ENCODE measurements around the gene PHACTR1. TPM values are rescaled to one million over a fixed set of nuclear protein-coding genes. Genes with fewer than 3 reads are reported as not detected.

The PHACTR1 gene
- total and polyA plus RNA-seq, 2 of the 4 experiments (the other 2 are of a cell fraction): not detected

DNA sequence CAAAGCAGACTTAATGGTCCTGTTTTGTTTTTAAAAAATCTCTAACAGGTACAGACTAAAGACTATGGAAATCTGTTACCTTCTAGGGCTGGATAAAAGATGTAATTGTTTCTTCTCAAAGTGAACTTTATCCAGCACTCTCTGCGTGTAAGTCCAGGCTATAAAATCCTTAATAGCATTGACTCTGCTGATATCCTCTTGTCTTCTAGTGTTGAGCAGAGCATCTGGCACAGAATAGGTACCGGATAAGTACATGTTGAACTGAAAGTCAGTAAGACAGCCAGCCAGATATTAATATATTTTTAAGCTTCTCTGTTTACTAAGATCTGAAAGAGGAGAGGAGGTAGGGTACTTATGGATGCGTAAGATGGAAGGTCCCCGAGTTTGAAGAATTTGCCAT is 349.5 kb downstream of the PHACTR1 start:
- POLR2A ChIA-PET (ENCODE audit: unreplicated experiment): no interaction called here
- Histone ChIP-seq H3K9ac (ENCODE audit: low read depth, low read length) (no peak overlapping the region), H3K79me1 (ENCODE audit: low read depth in 1 of 2, low read length in 2 of 2) (no peaks in the 10 kb centered on the region), H4K91ac (ENCODE audit: insufficient read depth, low read depth, low read length) (no peak overlapping the region), H3K14ac (replicated peaks; ENCODE audit: low read depth, low read length) (no peak overlapping the region), H3K27ac (ENCODE audit: insufficient read depth, low read length) (no peak overlapping the region), H2AK9ac (replicated peaks; ENCODE audit: low read depth, low read length, poor library complexity) (no peak overlapping the region), H3K18ac (ENCODE audit: low read depth, low read length) (no peak overlapping the region), H4K20me1 (ENCODE audit: insufficient read depth, low read length) (no peaks in the 10 kb centered on the region), H3K4ac (ENCODE audit: low read depth, low read length) (no peak overlapping the region), H2BK5ac (ENCODE audit: low read depth, low read length, poor library complexity, severe bottlenecking) (no peak overlapping the region), H2BK120ac (ENCODE audit: low read depth, low read length) (no peak overlapping the region), H3K23ac (ENCODE audit: low read depth, low read length) (no peak overlapping the region), H3K4me1 (ENCODE audit: control insufficient read depth, insufficient read depth, low read length) (no peaks in the 10 kb centered on the region), H3K27me3 (ENCODE audit: control insufficient read depth, insufficient read depth, low read length) (no peaks in the 10 kb centered on the region), H3K4me3 (ENCODE audit: insufficient read depth, low read depth, low read length) (no peak overlapping the region), H2BK15ac (ENCODE audit: low read depth, low read length) (no peak overlapping the region), H4K5ac (ENCODE audit: low read depth, low read length) (no peak overlapping the region), H3K56ac (ENCODE audit: extremely low read depth, insufficient read depth, low read length) (no peak overlapping the region), H3K9me3 (ENCODE audit: control insufficient read depth, insufficient read depth, low read length) (0 out of 2 replicates have a peak, but pooled peaks cover 3% of the 10 kb centered on the region), H2AK5ac (ENCODE audit: low read depth, low read length) (no peak overlapping the region), H3K36me3 (ENCODE audit: control insufficient read depth, insufficient read depth, low read length) (no peaks in the 10 kb centered on the region), H3K4me2 (ENCODE audit: low read depth, low read length) (no peak overlapping the region), H2AFZ (replicated peaks; ENCODE audit: low read length, poor library complexity) (no peak overlapping the region), H3K9me1 (ENCODE audit: insufficient read depth, low read length) (no peaks in the 10 kb centered on the region), H2BK20ac (ENCODE audit: low read depth, low read length) (no peak overlapping the region), H4K8ac (ENCODE audit: low read depth in 2 of 2, low read length in 2 of 2) (no peak overlapping the region)
- CTCF ChIA-PET: no interaction called here
- dilution Hi-C loops (cut with HindIII; ENCODE audit: low sequenced_read_pairs, unreplicated experiment): no loop called here
- TF ChIP-seq RCOR1 (IDR thresholded peaks at IDR 0.05; ENCODE audit: insufficient replicate concordance, low read length) (no peak), CEBPB (IDR thresholded peaks at IDR 0.05; ENCODE audit: low read depth, low read length) (no peak), BHLHE40 (IDR thresholded peaks at IDR 0.05; ENCODE audit: low read depth, low read length) (no peak), SMC3 (IDR thresholded peaks at IDR 0.05; ENCODE audit: low read depth, low read length) (no peak), MXI1 (IDR thresholded peaks at IDR 0.05; ENCODE audit: borderline replicate concordance, low read depth, low read length) (no peak), ELK1 (IDR thresholded peaks at IDR 0.05; ENCODE audit: borderline replicate concordance, low read depth, low read length) (no peak), MAFK (IDR thresholded peaks at IDR 0.05; ENCODE audit: low read depth, low read length) (no peak), RAD21 (IDR thresholded peaks at IDR 0.05; ENCODE audit: low read length) (no peak), RFX5 (IDR thresholded peaks at IDR 0.05; ENCODE audit: low read depth, low read length) (no peak), NFE2L2 (IDR thresholded peaks at IDR 0.05; ENCODE audit: low read depth, low read length) (no peak), MAZ (IDR thresholded peaks at IDR 0.05; ENCODE audit: borderline replicate concordance, low read depth, low read length) (no peak), CHD1 (IDR thresholded peaks at IDR 0.05; ENCODE audit: low read depth, low read length) (no peak), POLR2A (IDR thresholded peaks at IDR 0.05; ENCODE audit: low read depth, low read length) (no peak)
- TF ChIP-seq, protein P1, sequence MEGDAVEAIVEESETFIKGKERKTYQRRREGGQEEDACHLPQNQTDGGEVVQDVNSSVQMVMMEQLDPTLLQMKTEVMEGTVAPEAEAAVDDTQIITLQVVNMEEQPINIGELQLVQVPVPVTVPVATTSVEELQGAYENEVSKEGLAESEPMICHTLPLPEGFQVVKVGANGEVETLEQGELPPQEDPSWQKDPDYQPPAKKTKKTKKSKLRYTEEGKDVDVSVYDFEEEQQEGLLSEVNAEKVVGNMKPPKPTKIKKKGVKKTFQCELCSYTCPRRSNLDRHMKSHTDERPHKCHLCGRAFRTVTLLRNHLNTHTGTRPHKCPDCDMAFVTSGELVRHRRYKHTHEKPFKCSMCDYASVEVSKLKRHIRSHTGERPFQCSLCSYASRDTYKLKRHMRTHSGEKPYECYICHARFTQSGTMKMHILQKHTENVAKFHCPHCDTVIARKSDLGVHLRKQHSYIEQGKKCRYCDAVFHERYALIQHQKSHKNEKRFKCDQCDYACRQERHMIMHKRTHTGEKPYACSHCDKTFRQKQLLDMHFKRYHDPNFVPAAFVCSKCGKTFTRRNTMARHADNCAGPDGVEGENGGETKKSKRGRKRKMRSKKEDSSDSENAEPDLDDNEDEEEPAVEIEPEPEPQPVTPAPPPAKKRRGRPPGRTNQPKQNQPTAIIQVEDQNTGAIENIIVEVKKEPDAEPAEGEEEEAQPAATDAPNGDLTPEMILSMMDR (conservative IDR thresholded peaks at IDR 0.05; ENCODE audit: low read depth, low read length): no peak
- DNase-seq (no peak), ATAC-seq (ENCODE audit: low read depth) (no peak)
- WGBS, 2 experiments (ENCODE audit: extremely low coverage in 2 of 2, insufficient read length in 1 of 2): no CpG with 5 or more reads among the region's 4 CpGs
- no TSS peak for BruUV-seq (replicated peaks)
- intact Hi-C loops (cut with micrococcal nuclease): no loop called here
- in situ Hi-C loops (cut with MboI; ENCODE audit: low sequenced_read_pairs): no loop called here
